ENCODE measurements around the gene SH3GL1. TPM values are rescaled to one million over a fixed set of nuclear protein-coding genes. Genes with fewer than 3 reads are reported as not detected.
A peak's percentile ranks its signal among the peaks of the same experiment; 100 is the strongest.

SH3GL1 gene
- total RNA-seq, 1 donor from 2014 or later = 95.3 TPM

- Mint-ChIP-seq H3K4me3 (peak overlapping the region; percentile 85), H3K4me1 (peaks cover 19% of the 10 kb centered on the region), H3K27me3 (ENCODE audit: low read depth) (peaks cover 17% of the 10 kb centered on the region), H3K36me3 (ENCODE audit: low read depth) (peaks cover 2% of the 10 kb centered on the region), H3K27ac (ENCODE audit: unreplicated experiment) (no peak overlapping the region), H3K9me3 (no peaks in the 10 kb centered on the region)
- peak; percentile 97 for DNase-seq (ENCODE audit: low read depth, low spot score)
- TF ChIP-seq CTCF (conservative IDR thresholded peaks at IDR 0.05) = no peak
Measured at GRCh38 chr19:4328243-4328990, 71.9 kb downstream of the SH3GL1 start.

- no peaks in the 10 kb centered on the region for H3K9me3 Mint-ChIP-seq
- peak overlapping the region; percentile 81 for H3K4me3 Mint-ChIP-seq
- peaks cover 17% of the 10 kb centered on the region for H3K27me3 Mint-ChIP-seq (ENCODE audit: low read depth)
- H3K27ac Mint-ChIP-seq (ENCODE audit: unreplicated experiment) = no peak overlapping the region
- peaks cover 2% of the 10 kb centered on the region for H3K36me3 Mint-ChIP-seq (ENCODE audit: low read depth)
- TF ChIP-seq CTCF (conservative IDR thresholded peaks at IDR 0.05) = no peak
- peaks cover 19% of the 10 kb centered on the region for H3K4me1 Mint-ChIP-seq
- DNase-seq (ENCODE audit: low read depth, low spot score) = no peak
Measured at GRCh38 chr19:4327877-4328242, 72.5 kb downstream of the SH3GL1 start.

- no peaks in the 10 kb centered on the region for H3K9me3 Mint-ChIP-seq
- peak; percentile 61 for DNase-seq (ENCODE audit: low read depth, low spot score)
- H3K27me3 Mint-ChIP-seq (ENCODE audit: low read depth) = peaks cover 17% of the 10 kb centered on the region
- H3K36me3 Mint-ChIP-seq (ENCODE audit: low read depth) = peaks cover 2% of the 10 kb centered on the region
- H3K4me1 Mint-ChIP-seq = peaks cover 19% of the 10 kb centered on the region
- no peak for TF ChIP-seq CTCF (conservative IDR thresholded peaks at IDR 0.05)
- peak overlapping the region; percentile 81 for H3K4me3 Mint-ChIP-seq
- H3K27ac Mint-ChIP-seq (ENCODE audit: unreplicated experiment) = no peak overlapping the region
Measured at GRCh38 chr19:4327252-4327876, 73.0 kb downstream of the SH3GL1 start.

GRCh38 chr19:4326837-4327251, 73.5 kb downstream of the SH3GL1 start:
- no peak overlapping the region for H3K27ac Mint-ChIP-seq (ENCODE audit: unreplicated experiment)
- H3K36me3 Mint-ChIP-seq (ENCODE audit: low read depth) = peaks cover 2% of the 10 kb centered on the region
- H3K27me3 Mint-ChIP-seq (ENCODE audit: low read depth) = peaks cover 17% of the 10 kb centered on the region
- no peak for TF ChIP-seq CTCF (conservative IDR thresholded peaks at IDR 0.05)
- no peak for DNase-seq (ENCODE audit: low read depth, low spot score)
- peaks cover 19% of the 10 kb centered on the region for H3K4me1 Mint-ChIP-seq
- no peaks in the 10 kb centered on the region for H3K9me3 Mint-ChIP-seq
- no peak overlapping the region for H3K4me3 Mint-ChIP-seq

- Mint-ChIP-seq H3K9me3 (no peaks in the 10 kb centered on the region), H3K4me3 (peak overlapping the region; percentile 70), H3K27me3 (ENCODE audit: low read depth) (peaks cover 17% of the 10 kb centered on the region), H3K4me1 (peaks cover 19% of the 10 kb centered on the region), H3K27ac (ENCODE audit: unreplicated experiment) (no peak overlapping the region), H3K36me3 (ENCODE audit: low read depth) (peaks cover 2% of the 10 kb centered on the region)
- no peak for TF ChIP-seq CTCF (conservative IDR thresholded peaks at IDR 0.05)
- no peak for DNase-seq (ENCODE audit: low read depth, low spot score)
Measured at GRCh38 chr19:4326215-4326836, 74.0 kb downstream of the SH3GL1 start.
